GM18526 (cell line): ENCODE data around the gene CPB2.

Source experiments
- POLR2A ChIP-seq: IDR thresholded peaks from 3 replicates; pipeline ENCODE4 v1.6.1; 2011; ENCODE audit not compliant: insufficient read length; ENCODE audit errors: extremely low read depth

The CPB2 gene

GRCh38 chr13:46045424-46045823 lies 59.4 kb downstream of the CPB2 start:
- no peak for TF ChIP-seq POLR2A

GRCh38 chr13:46043647-46044046 lies 61.2 kb downstream of the CPB2 start:
- TF ChIP-seq POLR2A, result no peak

GRCh38 chr13:46041419-46041839 lies 63.4 kb downstream of the CPB2 start:
- TF ChIP-seq POLR2A, result no peak

GRCh38 chr13:46040763-46041162 lies 64.1 kb downstream of the CPB2 start:
- TF ChIP-seq POLR2A, result no peak

GRCh38 chr13:46039411-46040182 lies 65.2 kb downstream of the CPB2 start:
- no peak for TF ChIP-seq POLR2A

- TF ChIP-seq POLR2A, result no peak
Measured at GRCh38 chr13:46038296-46038695, 66.5 kb downstream of the CPB2 start.

- TF ChIP-seq POLR2A, result no peak
Measured at GRCh38 chr13:46035066-46035465, 69.8 kb downstream of the CPB2 start.

- no peak for TF ChIP-seq POLR2A
Measured at GRCh38 chr13:46032341-46032740, 72.5 kb downstream of the CPB2 start.

GRCh38 chr13:46031581-46032263 lies 73.1 kb downstream of the CPB2 start:
- no peak for TF ChIP-seq POLR2A

- no peak for TF ChIP-seq POLR2A
Measured at GRCh38 chr13:46025157-46025556, 79.7 kb downstream of the CPB2 start.

GRCh38 chr13:46022481-46022880 lies 82.4 kb downstream of the CPB2 start:
- TF ChIP-seq POLR2A, result no peak

- TF ChIP-seq POLR2A, result no peak
Measured at GRCh38 chr13:46016216-46016615, 88.6 kb downstream of the CPB2 start.

GRCh38 chr13:46015366-46015765 lies 89.5 kb downstream of the CPB2 start:
- no peak for TF ChIP-seq POLR2A

- TF ChIP-seq POLR2A, result no peak
Measured at GRCh38 chr13:46012404-46012803, 92.4 kb downstream of the CPB2 start.

- no peak for TF ChIP-seq POLR2A
Measured at GRCh38 chr13:46010148-46010547, 94.7 kb downstream of the CPB2 start.

- no peak for TF ChIP-seq POLR2A
Measured at GRCh38 chr13:46008631-46009030, 96.2 kb downstream of the CPB2 start.

GRCh38 chr13:46006688-46007452 lies 98.0 kb downstream of the CPB2 start:
- TF ChIP-seq POLR2A, result no peak

GRCh38 chr13:46004491-46004890 lies 100.3 kb downstream of the CPB2 start:
- no peak for TF ChIP-seq POLR2A
